GM10248 (cell line): ENCODE measurements around the gene VDAC1.
"Not testable (repeated sequence)": the region's sequence is repeated elsewhere in the genome, so short reads cannot be mapped to it uniquely, and the experiment has no call there.

ENCODE experiments used
- CTCF ChIA-PET: fragments of 300-600 bp; sonication (Branson Sonifier 250); formaldehyde crosslinking; extraction: SDS; loops from one replicate; lab custom pipeline; 2021; ENCODE audit warnings: antibody characterized with exemption; lab: Yijun Ruan, JAX
- POLR2A ChIA-PET: fragments of 350-650 bp; sonication (Branson Sonifier 250); formaldehyde crosslinking; extraction: SDS; loops from one replicate; lab custom pipeline; 2020; ENCODE audit warnings: antibody characterized with exemption; lab: Yijun Ruan, JAX
- DNase-seq: peaks from one replicate; pipeline ENCODE4 v3.0.0; 2012; ENCODE audit errors: extremely low spot score
- TF ChIP-seq, protein P1 (sequence below): IDR thresholded peaks from 2 replicates; pipeline ENCODE4 v1.5.1; 2012; ENCODE audit warnings: mild to moderate bottlenecking, low read depth; ENCODE audit errors: extremely low read depth, missing control alignments, control extremely low read depth

VDAC1 gene

DNA sequence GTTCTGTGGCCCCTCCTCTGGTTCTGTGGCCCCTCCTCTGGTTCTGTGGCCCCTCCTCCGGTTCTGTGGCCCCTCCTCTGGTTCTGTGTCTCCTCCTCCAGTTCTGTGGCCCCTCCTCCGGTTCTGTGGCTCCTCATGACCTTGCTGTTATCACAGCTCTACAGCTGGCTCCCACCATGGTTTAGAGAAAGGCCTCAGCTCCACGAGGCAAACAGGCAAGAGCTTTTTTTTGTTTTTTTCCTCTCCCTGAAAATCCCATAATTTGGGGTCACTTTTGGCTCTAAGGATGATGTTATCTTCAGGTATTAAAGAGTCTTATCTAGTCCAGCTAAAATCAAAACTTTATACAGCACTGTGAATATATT, 68.1 kb downstream of the VDAC1 start:
- TF ChIP-seq, protein P1, sequence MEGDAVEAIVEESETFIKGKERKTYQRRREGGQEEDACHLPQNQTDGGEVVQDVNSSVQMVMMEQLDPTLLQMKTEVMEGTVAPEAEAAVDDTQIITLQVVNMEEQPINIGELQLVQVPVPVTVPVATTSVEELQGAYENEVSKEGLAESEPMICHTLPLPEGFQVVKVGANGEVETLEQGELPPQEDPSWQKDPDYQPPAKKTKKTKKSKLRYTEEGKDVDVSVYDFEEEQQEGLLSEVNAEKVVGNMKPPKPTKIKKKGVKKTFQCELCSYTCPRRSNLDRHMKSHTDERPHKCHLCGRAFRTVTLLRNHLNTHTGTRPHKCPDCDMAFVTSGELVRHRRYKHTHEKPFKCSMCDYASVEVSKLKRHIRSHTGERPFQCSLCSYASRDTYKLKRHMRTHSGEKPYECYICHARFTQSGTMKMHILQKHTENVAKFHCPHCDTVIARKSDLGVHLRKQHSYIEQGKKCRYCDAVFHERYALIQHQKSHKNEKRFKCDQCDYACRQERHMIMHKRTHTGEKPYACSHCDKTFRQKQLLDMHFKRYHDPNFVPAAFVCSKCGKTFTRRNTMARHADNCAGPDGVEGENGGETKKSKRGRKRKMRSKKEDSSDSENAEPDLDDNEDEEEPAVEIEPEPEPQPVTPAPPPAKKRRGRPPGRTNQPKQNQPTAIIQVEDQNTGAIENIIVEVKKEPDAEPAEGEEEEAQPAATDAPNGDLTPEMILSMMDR, result no peak
- CTCF ChIA-PET, result interaction anchor here (2.7 kb wide), 1 partner anchor 12 kb away, joined by 11 read pairs; no protein-coding TSS in a partner anchor
- no peak for DNase-seq
- POLR2A ChIA-PET, result no interaction called here

DNA sequence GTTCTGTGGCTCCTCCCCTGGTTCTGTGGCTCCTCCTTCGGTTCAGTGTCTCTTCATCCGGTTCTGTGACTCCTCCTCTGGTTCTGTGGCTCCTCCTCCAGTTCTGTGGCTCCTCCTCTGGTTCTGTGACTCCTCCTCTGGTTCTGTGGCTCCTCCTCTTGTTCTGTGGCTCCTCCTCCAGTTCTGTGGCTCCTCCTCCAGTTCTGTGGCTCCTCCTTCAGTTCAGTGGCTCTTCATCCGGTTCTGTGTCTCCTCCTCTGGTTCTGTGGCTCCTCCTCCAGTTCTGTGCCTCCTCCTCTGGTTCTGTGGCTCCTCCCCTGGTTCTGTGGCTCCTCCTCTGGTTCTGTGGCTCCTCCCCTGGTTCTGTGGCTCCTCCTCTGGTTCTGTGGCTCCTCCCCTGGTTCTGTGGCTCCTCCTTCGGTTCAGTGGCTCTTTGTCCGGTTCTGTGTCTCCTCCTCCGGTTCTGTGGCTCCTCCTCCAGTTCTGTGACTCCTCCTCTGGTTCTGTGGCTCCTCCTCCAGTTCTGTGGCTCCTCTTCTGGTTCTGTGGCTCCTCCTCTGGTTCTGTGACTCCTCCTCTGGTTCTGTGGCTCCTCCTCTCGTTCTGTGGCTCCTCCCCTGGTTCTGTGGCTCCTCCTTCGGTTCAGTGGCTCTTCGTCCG, 68.7 kb downstream of the VDAC1 start:
- DNase-seq, POLR2A ChIA-PET: not testable (repeated sequence)
- CTCF ChIA-PET, result interaction anchor here (2.7 kb wide), 1 partner anchor 13 kb away, joined by 11 read pairs; no protein-coding TSS in a partner anchor

DNA sequence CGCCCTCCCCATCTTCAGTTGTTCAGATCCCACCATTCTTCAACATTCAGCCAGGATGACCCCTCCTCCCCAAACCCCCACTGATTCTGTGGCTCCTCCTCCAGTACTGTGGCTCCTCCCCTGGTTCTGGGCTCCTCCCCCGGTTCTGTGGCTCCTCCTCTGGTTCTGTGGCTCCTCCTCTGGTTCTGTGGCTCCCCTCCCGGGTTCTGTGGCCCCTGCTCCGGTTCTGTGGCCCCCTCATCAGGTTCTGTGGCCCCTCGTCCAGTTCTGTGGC, 69.2 kb downstream of the VDAC1 start:
- TF ChIP-seq, protein P1, result no peak
- POLR2A ChIA-PET, result no interaction called here
- no peak for DNase-seq
- CTCF ChIA-PET, result interaction anchor here (1.2 kb wide), 2 partner anchors 12 to 13 kb away, joined by 3 to 4 read pairs; no protein-coding TSS in a partner anchor

DNA sequence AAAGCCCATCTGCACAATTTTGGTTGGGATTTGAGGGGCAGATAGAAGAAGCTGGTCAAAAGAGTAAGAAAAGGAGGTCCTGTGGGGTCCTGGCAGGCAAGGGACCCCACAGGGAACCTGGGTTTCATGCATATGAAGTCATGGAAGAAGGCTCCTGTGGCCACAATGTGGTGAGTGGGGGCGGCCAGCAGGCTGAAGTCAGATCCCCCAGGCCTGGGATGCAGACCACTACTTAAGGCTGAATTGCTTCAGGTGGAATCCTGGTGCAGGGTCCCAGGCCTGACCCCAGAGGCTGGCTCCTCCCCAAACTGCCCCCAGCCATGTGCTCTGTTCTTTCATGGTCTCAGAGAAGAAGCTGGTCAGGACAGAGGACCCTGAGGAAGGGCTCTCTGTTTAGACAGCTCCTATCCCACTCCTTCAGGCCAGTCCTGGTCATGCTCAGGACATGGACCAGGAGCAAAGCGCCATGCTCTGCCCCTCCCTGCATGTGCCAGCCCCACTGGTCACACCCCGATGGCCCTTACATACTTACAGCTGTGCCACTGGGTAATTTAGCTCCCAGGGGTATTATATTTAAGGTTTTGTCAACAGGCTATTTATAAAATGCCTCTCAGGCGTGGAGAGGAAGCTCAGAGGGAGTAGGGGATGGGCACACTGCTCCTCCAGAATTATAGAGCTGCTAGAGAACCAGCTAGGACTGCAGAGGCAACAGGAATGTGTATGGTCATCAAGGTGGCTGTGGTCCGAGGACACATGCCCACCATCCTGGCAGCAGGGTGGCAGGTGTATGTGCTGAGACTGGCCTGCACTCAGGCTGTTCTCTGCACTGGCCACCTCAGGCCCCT, 69.7 kb downstream of the VDAC1 start:
- no peak for DNase-seq
- POLR2A ChIA-PET, result no interaction called here
- CTCF ChIA-PET, result interaction anchor here (1.2 to 1.4 kb wide), 3 partner anchors 9 to 13 kb away, joined by 3 to 8 read pairs (median 4); no protein-coding TSS in a partner anchor
- TF ChIP-seq, protein P1, result no peak

DNA sequence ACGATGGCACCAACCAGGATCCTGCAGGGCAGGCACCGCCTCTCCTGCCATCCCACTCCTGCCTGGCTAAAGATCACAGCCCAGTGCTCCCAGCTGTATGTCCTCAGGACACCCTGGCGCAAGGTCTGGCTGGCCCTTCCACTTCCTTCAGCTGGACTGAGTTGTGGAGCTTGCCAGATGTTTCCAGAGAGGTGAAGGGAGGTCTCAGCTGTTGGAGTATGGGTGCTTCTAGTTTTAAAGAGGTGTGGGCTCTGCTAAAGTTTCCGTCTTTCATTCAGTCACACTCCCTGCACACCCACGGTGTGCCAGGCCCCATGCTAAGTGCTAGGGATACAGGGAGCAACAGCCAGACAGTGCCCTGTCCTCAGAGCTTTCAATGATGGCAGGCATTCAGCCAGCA, 70.5 kb downstream of the VDAC1 start:
- no peak for DNase-seq
- POLR2A ChIA-PET, result no interaction called here
- CTCF ChIA-PET, result interaction anchor here (1.4 kb wide), 1 partner anchor 10 kb away, joined by 8 read pairs; no protein-coding TSS in a partner anchor
- TF ChIP-seq, protein P1, result no peak

DNA sequence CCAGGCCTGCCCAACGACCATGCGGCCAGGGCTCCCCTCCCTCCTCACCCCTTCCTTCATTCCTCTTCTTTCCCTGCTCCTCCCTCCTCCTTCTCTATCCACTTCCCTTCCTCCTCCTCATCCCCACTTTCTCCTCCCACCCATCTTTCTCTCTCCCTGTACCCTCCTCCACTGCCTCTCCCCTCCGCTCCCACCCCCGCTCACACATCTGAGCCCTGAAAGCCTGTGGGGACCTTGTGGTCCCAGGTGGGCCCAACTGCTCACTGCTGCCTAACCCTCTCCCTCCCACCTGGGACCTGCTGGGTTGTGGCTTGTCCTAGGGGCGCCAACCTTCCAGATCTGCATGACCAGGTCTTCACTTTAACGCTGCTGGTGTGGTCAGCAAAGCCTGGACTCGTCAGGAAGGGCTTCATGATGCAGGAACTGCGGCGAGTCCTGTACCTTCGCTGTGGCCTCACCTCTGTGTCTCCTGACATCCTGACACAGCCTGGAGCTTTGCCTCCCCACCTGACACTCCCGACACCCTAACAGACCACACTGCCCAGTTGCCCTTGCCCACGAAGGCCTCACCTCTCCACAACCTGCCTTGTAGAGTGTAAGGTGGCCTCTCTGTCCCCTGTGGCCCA, 71.0 kb downstream of the VDAC1 start:
- ChIA-PET POLR2A (no interaction called here), CTCF (interaction anchor here (1.4 kb wide), 1 partner anchor 11 kb away, joined by 8 read pairs; no protein-coding TSS in a partner anchor)
- DNase-seq, result no peak
- TF ChIP-seq, protein P1, result no peak
